ENCODE data around the gene SULT1A2.
A peak's percentile ranks its signal among the peaks of the same experiment; 100 is the strongest.
"Not testable (repeated sequence)": the region's sequence is repeated elsewhere in the genome, so short reads cannot be mapped to it uniquely, and the experiment has no call there.

The SULT1A2 gene

GRCh38 chr16:28617874-28618273 is 21.0 kb upstream of the SULT1A2 start:
- no peaks in the 10 kb centered on the region for H3K4me1 ChIP-seq (ENCODE audit: control insufficient read depth, insufficient read depth, low read length)

GRCh38 chr16:28616636-28617035 is 19.8 kb upstream of the SULT1A2 start:
- no peaks in the 10 kb centered on the region for H3K27me3 ChIP-seq (ENCODE audit: control insufficient read depth in 1 of 2, insufficient read depth in 2 of 2, low read length in 2 of 2)
- H3K9ac ChIP-seq (ENCODE audit: low read length in 2 of 2): no peak overlapping the region
- H3K9me3 ChIP-seq (ENCODE audit: control insufficient read depth in 2 of 2, low read length in 2 of 2): no peaks in the 10 kb centered on the region
- no peaks in the 10 kb centered on the region for H3K4me1 ChIP-seq (ENCODE audit: control insufficient read depth, insufficient read depth, low read length)
- no peaks in the 10 kb centered on the region for H3K36me3 ChIP-seq (ENCODE audit: control insufficient read depth in 2 of 2, insufficient read depth in 2 of 2, low read length in 2 of 2)
- no peak overlapping the region for H3K27ac ChIP-seq (ENCODE audit: low read length)
- H3K4me3 ChIP-seq (ENCODE audit: low read length in 2 of 2): no peak overlapping the region

More at GRCh38 chr16:28617874-28618273, 21.0 kb upstream of the SULT1A2 start:
- Histone ChIP-seq H3K36me3 (ENCODE audit: control insufficient read depth in 2 of 2, insufficient read depth in 2 of 2, low read length in 2 of 2) (no peaks in the 10 kb centered on the region), H3K9ac (ENCODE audit: low read length in 2 of 2) (no peak overlapping the region), H3K9me3 (ENCODE audit: control insufficient read depth in 2 of 2, low read length in 2 of 2) (no peaks in the 10 kb centered on the region), H3K4me3 (ENCODE audit: low read length in 2 of 2) (no peak overlapping the region), H3K27me3 (ENCODE audit: control insufficient read depth in 1 of 2, insufficient read depth in 2 of 2, low read length in 2 of 2) (no peaks in the 10 kb centered on the region), H3K27ac (ENCODE audit: low read length) (no peak overlapping the region)

- H3K27me3 ChIP-seq (ENCODE audit: control insufficient read depth in 1 of 2, insufficient read depth in 2 of 2, low read length in 2 of 2); H3K4me3 ChIP-seq (ENCODE audit: low read length in 2 of 2); H3K27ac ChIP-seq (ENCODE audit: low read length); H3K9ac ChIP-seq (ENCODE audit: low read length in 2 of 2); H3K9me3 ChIP-seq (ENCODE audit: control insufficient read depth in 2 of 2, low read length in 2 of 2); H3K36me3 ChIP-seq (ENCODE audit: control insufficient read depth in 2 of 2, insufficient read depth in 2 of 2, low read length in 2 of 2); H3K4me1 ChIP-seq (ENCODE audit: control insufficient read depth, insufficient read depth, low read length): not testable (repeated sequence)
Measured at GRCh38 chr16:28616224-28616577, 19.4 kb upstream of the SULT1A2 start.

GRCh38 chr16:28615486-28616223 is 18.8 kb upstream of the SULT1A2 start:
- not testable (repeated sequence) for H3K4me1 ChIP-seq (ENCODE audit: control insufficient read depth, insufficient read depth, low read length); H3K9me3 ChIP-seq (ENCODE audit: control insufficient read depth in 2 of 2, low read length in 2 of 2); H3K27me3 ChIP-seq (ENCODE audit: control insufficient read depth in 1 of 2, insufficient read depth in 2 of 2, low read length in 2 of 2); H3K4me3 ChIP-seq (ENCODE audit: low read length in 2 of 2); H3K27ac ChIP-seq (ENCODE audit: low read length); H3K9ac ChIP-seq (ENCODE audit: low read length in 2 of 2); H3K36me3 ChIP-seq (ENCODE audit: control insufficient read depth in 2 of 2, insufficient read depth in 2 of 2, low read length in 2 of 2)

GRCh38 chr16:28614561-28614960 is 17.7 kb upstream of the SULT1A2 start:
- not testable (repeated sequence) for H3K9me3 ChIP-seq (ENCODE audit: control insufficient read depth in 2 of 2, low read length in 2 of 2); H3K4me3 ChIP-seq (ENCODE audit: low read length in 2 of 2); H3K27me3 ChIP-seq (ENCODE audit: control insufficient read depth in 1 of 2, insufficient read depth in 2 of 2, low read length in 2 of 2); H3K9ac ChIP-seq (ENCODE audit: low read length in 2 of 2); H3K36me3 ChIP-seq (ENCODE audit: control insufficient read depth in 2 of 2, insufficient read depth in 2 of 2, low read length in 2 of 2); H3K27ac ChIP-seq (ENCODE audit: low read length)
- peaks cover 11% of the 10 kb centered on the region for H3K4me1 ChIP-seq (ENCODE audit: control insufficient read depth, insufficient read depth, low read length)

GRCh38 chr16:28613912-28614311 is 17.1 kb upstream of the SULT1A2 start:
- not testable (repeated sequence) for H3K9ac ChIP-seq (ENCODE audit: low read length in 2 of 2); H3K27ac ChIP-seq (ENCODE audit: low read length); H3K36me3 ChIP-seq (ENCODE audit: control insufficient read depth in 2 of 2, insufficient read depth in 2 of 2, low read length in 2 of 2); H3K9me3 ChIP-seq (ENCODE audit: control insufficient read depth in 2 of 2, low read length in 2 of 2); H3K4me3 ChIP-seq (ENCODE audit: low read length in 2 of 2); H3K27me3 ChIP-seq (ENCODE audit: control insufficient read depth in 1 of 2, insufficient read depth in 2 of 2, low read length in 2 of 2)
- peaks cover 16% of the 10 kb centered on the region for H3K4me1 ChIP-seq (ENCODE audit: control insufficient read depth, insufficient read depth, low read length)

GRCh38 chr16:28612359-28613280 is 15.8 kb upstream of the SULT1A2 start:
- not testable (repeated sequence) for H3K4me3 ChIP-seq (ENCODE audit: low read length in 2 of 2); H3K9me3 ChIP-seq (ENCODE audit: control insufficient read depth in 2 of 2, low read length in 2 of 2); H3K27ac ChIP-seq (ENCODE audit: low read length); H3K27me3 ChIP-seq (ENCODE audit: control insufficient read depth in 1 of 2, insufficient read depth in 2 of 2, low read length in 2 of 2); H3K36me3 ChIP-seq (ENCODE audit: control insufficient read depth in 2 of 2, insufficient read depth in 2 of 2, low read length in 2 of 2); H3K9ac ChIP-seq (ENCODE audit: low read length in 2 of 2)
- H3K4me1 ChIP-seq (ENCODE audit: control insufficient read depth, insufficient read depth, low read length): peaks cover 16% of the 10 kb centered on the region

GRCh38 chr16:28610595-28611191 is 13.8 kb upstream of the SULT1A2 start:
- peak overlapping the region in 1 of 2 donors; percentile 47 for H3K9ac ChIP-seq (ENCODE audit: low read length in 2 of 2)
- peak overlapping the region in 1 of 2 donors; percentile 54 for H3K4me3 ChIP-seq (ENCODE audit: low read length in 2 of 2)

GRCh38 chr16:28609631-28610594 is 13.1 kb upstream of the SULT1A2 start, which contains the start of gene SULT1A1:
Gene SULT1A1 (minus strand): TSS chr16:28610044. CDS start chr16:28608855, 1,189 bp downstream.
- Histone ChIP-seq H3K27ac (ENCODE audit: low read length) (peak within 1 kb of the TSS; percentile 24), H3K36me3 (ENCODE audit: control insufficient read depth in 2 of 2, insufficient read depth in 2 of 2, low read length in 2 of 2) (peaks cover 0 to 5% of the 10 kb centered on the region in 2 donors), H3K9ac (ENCODE audit: low read length in 2 of 2) (peak within 1 kb of the TSS in 1 of 2 donors; percentile 58), H3K9me3 (ENCODE audit: control insufficient read depth in 2 of 2, low read length in 2 of 2) (no peaks in the 10 kb centered on the region), H3K27me3 (ENCODE audit: control insufficient read depth in 1 of 2, insufficient read depth in 2 of 2, low read length in 2 of 2) (peaks cover 0 to 8% of the 10 kb centered on the region in 2 donors), H3K4me3 (ENCODE audit: low read length in 2 of 2) (peak within 1 kb of the TSS; percentile 27 to 74), H3K4me1 (ENCODE audit: control insufficient read depth, insufficient read depth, low read length) (peaks cover 16% of the 10 kb centered on the region)

More at GRCh38 chr16:28610595-28611191, 13.8 kb upstream of the SULT1A2 start:
- Histone ChIP-seq H3K9me3 (ENCODE audit: control insufficient read depth in 2 of 2, low read length in 2 of 2) (no peaks in the 10 kb centered on the region), H3K27me3 (ENCODE audit: control insufficient read depth in 1 of 2, insufficient read depth in 2 of 2, low read length in 2 of 2) (peaks cover 0 to 8% of the 10 kb centered on the region in 2 donors), H3K27ac (ENCODE audit: low read length) (no peak overlapping the region), H3K36me3 (ENCODE audit: control insufficient read depth in 2 of 2, insufficient read depth in 2 of 2, low read length in 2 of 2) (peaks cover 0 to 5% of the 10 kb centered on the region in 2 donors), H3K4me1 (ENCODE audit: control insufficient read depth, insufficient read depth, low read length) (peaks cover 16% of the 10 kb centered on the region)

All from stomach smooth muscle (tissue), 2 donors.